ENCODE results near the gene TINCR. TPM values are rescaled to one million over a fixed set of nuclear protein-coding genes. Genes with fewer than 3 reads are reported as not detected.
A peak's percentile ranks its signal among the peaks of the same experiment; 100 is the strongest.

TINCR gene
- 0.33 TPM for total RNA-seq (ENCODE audit: unreplicated experiment)
- long read RNA-seq: 0 reads

- no peak for TF ChIP-seq CTCF (IDR thresholded peaks at IDR 0.05; ENCODE audit: unreplicated experiment)
- no peak within 1 kb of the TSS for H3K4me3 Mint-ChIP-seq (ENCODE audit: unreplicated experiment)
- no peaks in the 10 kb centered on the region for H3K4me1 Mint-ChIP-seq (ENCODE audit: unreplicated experiment)
- no peak within 1 kb of the TSS for H3K27ac Mint-ChIP-seq (ENCODE audit: unreplicated experiment)
- H3K9me3 Mint-ChIP-seq (ENCODE audit: unreplicated experiment): no peaks in the 10 kb centered on the region
- peak; percentile 42 for DNase-seq (ENCODE audit: low spot score)
- H3K36me3 Mint-ChIP-seq (ENCODE audit: low read depth, unreplicated experiment): no peaks in the 10 kb centered on the region
- peaks cover 11% of the 10 kb centered on the region for H3K27me3 Mint-ChIP-seq (ENCODE audit: unreplicated experiment)
These were observed at the start of gene TINCR for GRCh38 chr19:5567360-5567969. TSS of gene TINCR (minus strand) at chr19:5567953.

- DNase-seq (ENCODE audit: low spot score): no peak
- Mint-ChIP-seq H3K36me3 (ENCODE audit: low read depth, unreplicated experiment) (peaks cover 49% of the 10 kb centered on the region), H3K4me1 (ENCODE audit: unreplicated experiment) (peaks cover 18% of the 10 kb centered on the region), H3K27ac (ENCODE audit: unreplicated experiment) (no peak overlapping the region), H3K9me3 (ENCODE audit: unreplicated experiment) (no peaks in the 10 kb centered on the region), H3K27me3 (ENCODE audit: unreplicated experiment) (peaks cover 10% of the 10 kb centered on the region), H3K4me3 (ENCODE audit: unreplicated experiment) (no peak overlapping the region)
- TF ChIP-seq CTCF (IDR thresholded peaks at IDR 0.05; ENCODE audit: unreplicated experiment): no peak
These were observed 49.3 kb upstream of the TINCR start for GRCh38 chr19:5617080-5617479.

- Mint-ChIP-seq H3K27me3 (ENCODE audit: unreplicated experiment) (peaks cover 7% of the 10 kb centered on the region), H3K4me3 (ENCODE audit: unreplicated experiment) (no peak overlapping the region), H3K36me3 (ENCODE audit: low read depth, unreplicated experiment) (peaks cover 46% of the 10 kb centered on the region), H3K27ac (ENCODE audit: unreplicated experiment) (no peak overlapping the region), H3K9me3 (ENCODE audit: unreplicated experiment) (no peaks in the 10 kb centered on the region), H3K4me1 (ENCODE audit: unreplicated experiment) (peaks cover 6% of the 10 kb centered on the region)
- DNase-seq (ENCODE audit: low spot score): no peak
- no peak for TF ChIP-seq CTCF (IDR thresholded peaks at IDR 0.05; ENCODE audit: unreplicated experiment)
These were observed 48.1 kb upstream of the TINCR start for GRCh38 chr19:5615756-5616327.

GRCh38 chr19:5612891-5613865 lies 45.4 kb upstream of the TINCR start:
- H3K9me3 Mint-ChIP-seq (ENCODE audit: unreplicated experiment): no peaks in the 10 kb centered on the region
- no peak for DNase-seq (ENCODE audit: low spot score)
- H3K4me3 Mint-ChIP-seq (ENCODE audit: unreplicated experiment): no peak overlapping the region
- H3K27ac Mint-ChIP-seq (ENCODE audit: unreplicated experiment): no peak overlapping the region
- H3K4me1 Mint-ChIP-seq (ENCODE audit: unreplicated experiment): no peaks in the 10 kb centered on the region
- H3K27me3 Mint-ChIP-seq (ENCODE audit: unreplicated experiment): peaks cover 3% of the 10 kb centered on the region
- TF ChIP-seq CTCF (IDR thresholded peaks at IDR 0.05; ENCODE audit: unreplicated experiment): no peak
- peaks cover 55% of the 10 kb centered on the region for H3K36me3 Mint-ChIP-seq (ENCODE audit: low read depth, unreplicated experiment)
